Testis (tissue), 2 donors: ENCODE measurements around the gene SPEF2.

Experiments used
- CTCF ChIP-seq, 3 experiments: fragments of 450-650 bp in 2 of 3; fragments of 200-600 bp in 1 of 3; sonication (generic) in 1 of 3; IDR thresholded peaks; one replicate each; pipeline ENCODE4 v1.5.1; 2016 to 2019; ENCODE audit warnings: antibody characterized with exemption in 3 of 3, mild to moderate bottlenecking in 2 of 3, moderate library complexity in 1 of 3
- POLR2A ChIP-seq: fragments of 450-650 bp; IDR thresholded peaks from one replicate; pipeline ENCODE4 v1.6.1; 2017; ENCODE audit warnings: antibody characterized with exemption, mild to moderate bottlenecking, moderate library complexity

GRCh38 chr5:35672995-35673394, 55.3 kb downstream of the SPEF2 start:
- TF ChIP-seq POLR2A, result no peak
- no peak for TF ChIP-seq CTCF (IDR thresholded peaks at IDR 0.05)
